Stomach (tissue), 4 donors: Measurements from ENCODE around the gene FNDC8.

ENCODE experiments used
- CTCF ChIP-seq, 7 experiments: fragments of 450-650 bp in 4 of 7; fragments of 200-600 bp in 3 of 7; sonication (generic) in 3 of 7; IDR thresholded peaks; one replicate each; pipeline ENCODE4 v1.5.1; 2016 to 2019; ENCODE audit warnings: antibody characterized with exemption in 7 of 7, control low read depth in 2 of 7, mild to moderate bottlenecking in 1 of 7
- EP300 ChIP-seq: sonication (generic); formaldehyde crosslinking; IDR thresholded peaks from one replicate; pipeline ENCODE4 v1.6.1; 2017; ENCODE audit warnings: antibody characterized with exemption

GRCh38 chr17:35130392-35130791, 9.0 kb downstream of the FNDC8 start:
- TF ChIP-seq EP300, result no peak
- TF ChIP-seq CTCF (IDR thresholded peaks at IDR 0.05), result no peak
